Fibroblast of gingiva (primary cell): ENCODE data around the gene TMEM232.
"Not testable (repeated sequence)": the region's sequence is repeated elsewhere in the genome, so short reads cannot be mapped to it uniquely, and the experiment has no call there.

ENCODE experiments used
- DNase-seq: peaks from one replicate; pipeline ENCODE4 v3.0.0-alpha.2; 2011; ENCODE audit warnings: low read depth

TMEM232 gene

GRCh38 chr5:110625376-110625999 is 101.0 kb downstream of the TMEM232 start:
- DNase-seq, result peak; percentile 43

- DNase-seq, result no peak
Measured at GRCh38 chr5:110623874-110624273, 102.6 kb downstream of the TMEM232 start.

- DNase-seq, result no peak
Measured at GRCh38 chr5:110618941-110619340, 107.5 kb downstream of the TMEM232 start.

GRCh38 chr5:110616009-110616408 is 110.5 kb downstream of the TMEM232 start:
- no peak for DNase-seq

GRCh38 chr5:110612794-110613247 is 113.7 kb downstream of the TMEM232 start:
- no peak for DNase-seq

GRCh38 chr5:110611817-110612216 is 114.7 kb downstream of the TMEM232 start:
- DNase-seq, result no peak

- no peak for DNase-seq
Measured at GRCh38 chr5:110594866-110595265, 131.6 kb downstream of the TMEM232 start.

GRCh38 chr5:110590187-110590586 is 136.3 kb downstream of the TMEM232 start:
- peak; percentile 1 for DNase-seq

- no peak for DNase-seq
Measured at GRCh38 chr5:110588286-110588980, 138.0 kb downstream of the TMEM232 start.

- no peak for DNase-seq
Measured at GRCh38 chr5:110580625-110581024, 145.8 kb downstream of the TMEM232 start.

GRCh38 chr5:110572729-110573128 is 153.7 kb downstream of the TMEM232 start:
- no peak for DNase-seq

GRCh38 chr5:110562191-110562590 is 164.3 kb downstream of the TMEM232 start:
- DNase-seq, result no peak

GRCh38 chr5:110561510-110561909 is 165.0 kb downstream of the TMEM232 start:
- no peak for DNase-seq

GRCh38 chr5:110549301-110549700 is 177.2 kb downstream of the TMEM232 start:
- DNase-seq, result no peak

- DNase-seq, result no peak
Measured at GRCh38 chr5:110548171-110548570, 178.3 kb downstream of the TMEM232 start.

- no peak for DNase-seq
Measured at GRCh38 chr5:110547495-110547894, 179.0 kb downstream of the TMEM232 start.

- no peak for DNase-seq
Measured at GRCh38 chr5:110545716-110546115, 180.8 kb downstream of the TMEM232 start.

GRCh38 chr5:110544603-110545002 is 181.9 kb downstream of the TMEM232 start:
- no peak for DNase-seq

GRCh38 chr5:110542949-110543348 is 183.5 kb downstream of the TMEM232 start:
- no peak for DNase-seq

- DNase-seq, result peak; percentile 39
Measured at GRCh38 chr5:110536120-110537115, 190.1 kb downstream of the TMEM232 start.

- not testable (repeated sequence) for DNase-seq
Measured at GRCh38 chr5:110535146-110535545, 191.3 kb downstream of the TMEM232 start.

GRCh38 chr5:110525762-110526161 is 200.7 kb downstream of the TMEM232 start:
- no peak for DNase-seq
